Upper lobe of left lung (tissue), 6 donors: ENCODE data around the gene TTLL4. TPM values are rescaled to one million over a fixed set of nuclear protein-coding genes. Genes with fewer than 3 reads are reported as not detected.

ENCODE experiments used
- ATAC-seq, 2 donors: fragments of 200-7000 bp; cut with Tn5 transposase; one replicate each; pipeline ENCODE4 v1.9.1; 2022; ENCODE audit warnings: mild to moderate bottlenecking in 2 of 2, moderate library complexity in 2 of 2; ENCODE audit not compliant: low FRiP score in 2 of 2
- DNase-seq, 2 donors: peaks; one replicate each; pipeline ENCODE4 v3.0.0-alpha.2; 2019 to 2020
- H3K27ac ChIP-seq, 4 donors: fragments of 200-600 bp; sonication (generic); one replicate each; pipeline ENCODE4 v1.5.1; 2016 to 2019
- H3K27me3 ChIP-seq, 4 donors: fragments of 200-600 bp; sonication (generic); one replicate each; pipeline ENCODE4 v1.5.1; 2017 to 2019
- H3K36me3 ChIP-seq, 4 donors: fragments of 200-600 bp; sonication (generic); one replicate each; pipeline ENCODE4 v1.5.1; 2016 to 2019
- H3K4me1 ChIP-seq, 4 donors: fragments of 200-600 bp; sonication (generic); one replicate each; pipeline ENCODE4 v1.5.1; 2018 to 2019
- H3K4me3 ChIP-seq, 4 donors: fragments of 200-600 bp; sonication (generic); one replicate each; pipeline ENCODE4 v1.5.1; 2017 to 2019; ENCODE audit warnings: mild to moderate bottlenecking in 2 of 4, moderate library complexity in 1 of 4
- H3K9me3 ChIP-seq, 4 donors: fragments of 200-600 bp; sonication (generic); one replicate each; pipeline ENCODE4 v1.5.1; 2018 to 2019
- CTCF ChIP-seq, 6 experiments: fragments of 450-650 bp in 4 of 6; fragments of 200-600 bp in 2 of 6; sonication (generic) in 2 of 6; IDR thresholded peaks; one replicate each; pipeline ENCODE4 v1.5.1; 2016 to 2019; ENCODE audit warnings: antibody characterized with exemption in 6 of 6
- EP300 ChIP-seq, 4 donors: sonication (generic); formaldehyde crosslinking; IDR thresholded peaks; one replicate each; pipeline ENCODE4 v1.5.1; 2017; ENCODE audit warnings: antibody characterized with exemption in 4 of 4, control low read depth in 2 of 4
- POLR2A ChIP-seq, 4 donors: fragments of 450-650 bp; IDR thresholded peaks; one replicate each; pipeline ENCODE4 v1.5.1; 2016 to 2017; ENCODE audit warnings: antibody characterized with exemption in 4 of 4, mild to moderate bottlenecking in 2 of 4
- POLR2AphosphoS5 ChIP-seq, 2 donors: sonication (generic); formaldehyde crosslinking; IDR thresholded peaks; one replicate each; pipeline ENCODE4 v1.5.1; 2017; ENCODE audit warnings: antibody characterized with exemption in 2 of 2
- WGBS, 2 donors: methylation state at CpG; one replicate each; pipeline ENCODE4 v1.1.5; 2017 to 2018; 5-methylcytosine and 5-hydroxymethylcytosine counted together
- total RNA-seq, 6 donors: library from RNA; depleted of rRNA in 4 of 6; stranded (reverse); fragments of >200 nt in 4 of 6; gene quantifications; one replicate each; pipeline versions ENCODE4 v1.1.0 to v1.2.1, GENCODE V29; 2016 to 2021
- donor health status: DM: no; HTN: no; CAD: no; lungs with moderate emphysema.
- donor health status: DM: no; HTN: yes; CAD: no; lungs with severe emphysema.

The TTLL4 gene
- total RNA-seq, 6 donors from 2014 or later, result 21.1 to 46.1 (median 31.7) TPM

- DNase-seq, result no peak
- no peak for TF ChIP-seq POLR2AphosphoS5 (IDR thresholded peaks at IDR 0.05)
- no peak for TF ChIP-seq EP300 (IDR thresholded peaks at IDR 0.05)
- TF ChIP-seq POLR2A (IDR thresholded peaks at IDR 0.05), result no peak
- no peak for TF ChIP-seq CTCF (IDR thresholded peaks at IDR 0.05)
- Histone ChIP-seq H3K4me3 (no peak overlapping the region), H3K27ac (no peak overlapping the region), H3K27me3 (no peaks in the 10 kb centered on the region), H3K4me1 (peaks cover 6 to 10% (median 7%) of the 10 kb centered on the region in 4 donors), H3K36me3 (peaks cover 41 to 76% (median 65%) of the 10 kb centered on the region in 4 donors), H3K9me3 (no peaks in the 10 kb centered on the region)
- 98 to 100% methylated on average over 6 to 7 of the region's 7 CpGs for WGBS, 2 donors
- ATAC-seq, result no peak
Observed at GRCh38 chr2:218664653-218665052, 46.0 kb upstream of the TTLL4 start.

- WGBS, 2 donors, result 44 to 50% methylated on average over 12 of the region's 12 CpGs
- peak overlapping the region; percentile 64 to 81 (median 74) for H3K27ac ChIP-seq
- H3K36me3 ChIP-seq, result peaks cover 11 to 40% (median 19%) of the 10 kb centered on the region in 4 donors
- H3K4me3 ChIP-seq, result peak overlapping the region; percentile 65 to 87 (median 84)
- no peaks in the 10 kb centered on the region for H3K9me3 ChIP-seq
- H3K4me1 ChIP-seq, result peaks cover 13 to 19% (median 16%) of the 10 kb centered on the region in 4 donors
- no peaks in the 10 kb centered on the region for H3K27me3 ChIP-seq
- no peak for DNase-seq
- ATAC-seq, result no peak
- TF ChIP-seq CTCF (IDR thresholded peaks at IDR 0.05) (no peak), POLR2A (IDR thresholded peaks at IDR 0.05) (no peak), POLR2AphosphoS5 (IDR thresholded peaks at IDR 0.05) (no peak), EP300 (IDR thresholded peaks at IDR 0.05) (no peak)
Observed at GRCh38 chr2:218671097-218671653, 39.5 kb upstream of the TTLL4 start.

- DNase-seq, result peak; percentile 87 to 88
- Histone ChIP-seq H3K9me3 (no peaks in the 10 kb centered on the region), H3K36me3 (peaks cover 7 to 35% (median 13%) of the 10 kb centered on the region in 4 donors), H3K4me3 (peak within 1 kb of the TSS; percentile 65 to 87 (median 84)), H3K27ac (peak within 1 kb of the TSS; percentile 64 to 81 (median 74)), H3K4me1 (peaks cover 13 to 19% (median 16%) of the 10 kb centered on the region in 4 donors), H3K27me3 (no peaks in the 10 kb centered on the region)
- 1 to 2% methylated on average over 44 to 48 of the region's 49 CpGs for WGBS, 2 donors
- TF ChIP-seq CTCF (IDR thresholded peaks at IDR 0.05) (peak in 1 of 6 experiments; percentile 9), EP300 (IDR thresholded peaks at IDR 0.05) (no peak), POLR2A (IDR thresholded peaks at IDR 0.05) (peak in 3 of 4 donors; percentile 51 to 80 (median 65)), POLR2AphosphoS5 (IDR thresholded peaks at IDR 0.05) (peak; percentile 87 to 90)
- peak; percentile 94 to 97 for ATAC-seq
Observed at GRCh38 chr2:218671654-218672566, 38.7 kb upstream of the TTLL4 start, which contains the start of the genes RNF25 and STK36. Gene RNF25 (minus strand): TSS chr2:218672002. CDS start chr2:218671970, 32 bp downstream. Gene STK36 (plus strand): TSS chr2:218672086. CDS start chr2:218672830, 744 bp downstream.

- Histone ChIP-seq H3K4me3 (no peak overlapping the region), H3K27ac (no peak overlapping the region), H3K27me3 (no peaks in the 10 kb centered on the region), H3K4me1 (no peaks in the 10 kb centered on the region), H3K36me3 (peaks cover 0 to 41% (median 9%) of the 10 kb centered on the region in 4 donors), H3K9me3 (no peaks in the 10 kb centered on the region)
- TF ChIP-seq CTCF (IDR thresholded peaks at IDR 0.05) (no peak), EP300 (IDR thresholded peaks at IDR 0.05) (no peak), POLR2AphosphoS5 (IDR thresholded peaks at IDR 0.05) (no peak)
- DNase-seq, result peak in 1 of 2 donors; percentile 57
- 61 to 63% methylated on average over 4 of the region's 4 CpGs for WGBS, 2 donors
- peak; percentile 56 to 83 for ATAC-seq
Observed at GRCh38 chr2:218679119-218679518, 31.5 kb upstream of the TTLL4 start.
